HEK293 (cell line): ENCODE results near the gene RTN4.

ENCODE experiments used
- CTCF ChIA-PET: fragments of 350-600 bp; formaldehyde crosslinking; extraction: SDS; loops from one replicate; lab custom pipeline; 2021; ENCODE audit warnings: antibody characterized with exemption; lab: Yijun Ruan, JAX
- POLR2A ChIA-PET: fragments of 300-600 bp; formaldehyde crosslinking; extraction: SDS; loops from one replicate; lab custom pipeline; 2020; ENCODE audit warnings: antibody characterized with exemption, inconsistent platforms; lab: Yijun Ruan, JAX
- H3K27ac ChIP-seq: fragments of 200-500 bp; sonication (Bioruptor generic); 2 replicates; pipeline ENCODE4 v1.5.1; 2014; ENCODE audit warnings: low read depth, low read length, control low read depth, inconsistent platforms; ENCODE audit errors: extremely low read depth
- H3K36me3 ChIP-seq, 2 experiments: fragments of 200-500 bp in 1 of 2; sonication (Bioruptor generic) in 1 of 2; 1 replicate in 1 of 2; 2 replicates in 1 of 2; pipeline ENCODE4 v1.5.1; 2014 to 2017; ENCODE audit warnings: inconsistent platforms in 2 of 2, low read length in 2 of 2; ENCODE audit not compliant: control insufficient read depth in 2 of 2, insufficient read depth in 1 of 2
- H3K4me1 ChIP-seq: fragments of 200-500 bp; sonication (Bioruptor generic); 2 replicates; pipeline ENCODE4 v1.5.1; 2014; ENCODE audit warnings: mild to moderate bottlenecking, low read length, inconsistent platforms; ENCODE audit not compliant: control insufficient read depth, insufficient read depth
- H3K4me3 ChIP-seq: 2 replicates; pipeline ENCODE4 v1.5.1; 2011; ENCODE audit warnings: low read depth, mild to moderate bottlenecking, control low read depth, low read length, moderate library complexity
- H3K9me3 ChIP-seq: fragments of 200-500 bp; sonication (Bioruptor generic); 2 replicates; pipeline ENCODE4 v1.5.1; 2014; ENCODE audit warnings: low read depth, low read length, inconsistent platforms; ENCODE audit not compliant: control insufficient read depth, insufficient read depth
- RBAK ChIP-seq: fragments of 450-650 bp; formaldehyde crosslinking; IDR thresholded peaks from 2 replicates; pipeline ENCODE4 v1.5.1; 2016; ENCODE audit warnings: missing biosample characterization, missing genetic modification characterization
- YY2 ChIP-seq: fragments of 450-650 bp; formaldehyde crosslinking; IDR thresholded peaks from 2 replicates; pipeline ENCODE4 v1.5.1; 2016; ENCODE audit warnings: missing biosample characterization, missing genetic modification characterization
- ZBTB17 ChIP-seq: fragments of 450-650 bp; formaldehyde crosslinking; IDR thresholded peaks from 2 replicates; pipeline ENCODE4 v1.5.1; 2016; ENCODE audit warnings: missing biosample characterization, missing genetic modification characterization
- ZBTB20 ChIP-seq: fragments of 450-650 bp; formaldehyde crosslinking; IDR thresholded peaks from 2 replicates; pipeline ENCODE4 v1.5.1; 2016; ENCODE audit warnings: missing biosample characterization, missing genetic modification characterization
- ZBTB8A ChIP-seq: fragments of 450-650 bp; formaldehyde crosslinking; IDR thresholded peaks from 2 replicates; pipeline ENCODE4 v1.5.1; 2016; ENCODE audit warnings: missing biosample characterization, missing genetic modification characterization
- ZFP41 ChIP-seq: fragments of 450-650 bp; formaldehyde crosslinking; IDR thresholded peaks from 2 replicates; pipeline ENCODE4 v1.5.1; 2016; ENCODE audit warnings: missing biosample characterization, missing genetic modification characterization, borderline replicate concordance
- ZNF112 ChIP-seq: fragments of 450-650 bp; formaldehyde crosslinking; IDR thresholded peaks from 2 replicates; pipeline ENCODE4 v1.5.0; 2017; ENCODE audit warnings: missing biosample characterization, missing genetic modification characterization
- ZNF132 ChIP-seq: fragments of 450-650 bp; formaldehyde crosslinking; IDR thresholded peaks from 2 replicates; pipeline ENCODE4 v1.5.1; 2017; ENCODE audit warnings: missing biosample characterization, missing genetic modification characterization, borderline replicate concordance
- ZNF138 ChIP-seq: fragments of 450-650 bp; formaldehyde crosslinking; IDR thresholded peaks from 2 replicates; pipeline ENCODE4 v1.5.1; 2016; ENCODE audit warnings: missing biosample characterization, missing genetic modification characterization, borderline replicate concordance
- ZNF169 ChIP-seq: fragments of 450-650 bp; formaldehyde crosslinking; IDR thresholded peaks from 2 replicates; pipeline ENCODE4 v1.5.1; 2016; ENCODE audit warnings: missing biosample characterization, missing genetic modification characterization
- ZNF184 ChIP-seq: fragments of 450-650 bp; IDR thresholded peaks from 2 replicates; pipeline ENCODE4 v1.5.1; 2018; ENCODE audit warnings: missing biosample characterization, mild to moderate bottlenecking, missing genetic modification characterization
- ZNF214 ChIP-seq: fragments of 450-650 bp; formaldehyde crosslinking; IDR thresholded peaks from 2 replicates; pipeline ENCODE4 v1.5.1; 2017; ENCODE audit warnings: missing biosample characterization, mild to moderate bottlenecking, missing genetic modification characterization, borderline replicate concordance
- ZNF274 ChIP-seq, 2 experiments: fragments of 200-500 bp in 1 of 2; fragments of 450-650 bp in 1 of 2; sonication (Bioruptor generic) in 1 of 2; formaldehyde crosslinking in 1 of 2; IDR thresholded peaks; 2 replicates each; pipeline versions ENCODE4 v1.5.1 to v1.6.1; 2014 to 2016; ENCODE audit warnings: borderline replicate concordance in 1 of 2, inconsistent platforms in 1 of 2, low read length in 1 of 2, missing biosample characterization in 1 of 2, missing genetic modification characterization in 1 of 2
- ZNF302 ChIP-seq: fragments of 450-650 bp; formaldehyde crosslinking; IDR thresholded peaks from 2 replicates; pipeline ENCODE4 v1.5.1; 2016; ENCODE audit warnings: missing biosample characterization, missing genetic modification characterization, low read depth
- ZNF354C ChIP-seq: fragments of 450-650 bp; formaldehyde crosslinking; IDR thresholded peaks from 2 replicates; pipeline ENCODE4 v1.5.1; 2016; ENCODE audit warnings: missing biosample characterization, missing genetic modification characterization, low read depth, borderline replicate concordance
- ZNF37A ChIP-seq: fragments of 450-650 bp; IDR thresholded peaks from 2 replicates; pipeline ENCODE4 v1.5.1; 2018; ENCODE audit warnings: missing biosample characterization, missing genetic modification characterization
- ZNF501 ChIP-seq: fragments of 450-650 bp; formaldehyde crosslinking; IDR thresholded peaks from 2 replicates; pipeline ENCODE4 v1.5.1; 2016; ENCODE audit warnings: missing biosample characterization, missing genetic modification characterization
- ZNF558 ChIP-seq: fragments of 450-650 bp; formaldehyde crosslinking; IDR thresholded peaks from 2 replicates; pipeline ENCODE4 v1.5.1; 2016; ENCODE audit warnings: missing biosample characterization, missing genetic modification characterization
- ZNF596 ChIP-seq: fragments of 450-650 bp; IDR thresholded peaks from 2 replicates; pipeline ENCODE4 v1.5.0; 2018; ENCODE audit warnings: missing biosample characterization, mild to moderate bottlenecking, missing genetic modification characterization, moderate library complexity
- ZNF621 ChIP-seq: fragments of 450-650 bp; formaldehyde crosslinking; IDR thresholded peaks from 2 replicates; pipeline ENCODE4 v1.5.1; 2017; ENCODE audit warnings: missing biosample characterization, missing genetic modification characterization
- ZNF624 ChIP-seq: fragments of 450-650 bp; formaldehyde crosslinking; IDR thresholded peaks from 2 replicates; pipeline ENCODE4 v1.5.1; 2017; ENCODE audit warnings: missing biosample characterization, missing genetic modification characterization
- ZNF677 ChIP-seq: fragments of 450-650 bp; IDR thresholded peaks from 2 replicates; pipeline ENCODE4 v1.5.0; 2018; ENCODE audit warnings: missing biosample characterization, mild to moderate bottlenecking, missing genetic modification characterization, moderate library complexity
- ZNF701 ChIP-seq: fragments of 450-650 bp; formaldehyde crosslinking; IDR thresholded peaks from 2 replicates; pipeline ENCODE4 v1.5.1; 2016; ENCODE audit warnings: missing biosample characterization, missing genetic modification characterization
- ZNF791 ChIP-seq: fragments of 450-650 bp; formaldehyde crosslinking; IDR thresholded peaks from 2 replicates; pipeline ENCODE4 v1.5.1; 2016; ENCODE audit warnings: missing biosample characterization, missing genetic modification characterization
- ZNF843 ChIP-seq: fragments of 450-650 bp; formaldehyde crosslinking; IDR thresholded peaks from 2 replicates; pipeline ENCODE4 v1.5.1; 2016; ENCODE audit warnings: missing biosample characterization, missing genetic modification characterization
- TF ChIP-seq, protein P1 (sequence below): fragments of 450-650 bp; formaldehyde crosslinking; IDR thresholded peaks from 2 replicates; pipeline ENCODE4 v1.5.1; 2016; ENCODE audit warnings: missing biosample characterization, missing genetic modification characterization
- TF ChIP-seq, protein P2 (sequence below): fragments of 450-650 bp; formaldehyde crosslinking; IDR thresholded peaks from 2 replicates; pipeline ENCODE4 v1.5.1; 2016; ENCODE audit warnings: missing biosample characterization, missing genetic modification characterization

The RTN4 gene

DNA sequence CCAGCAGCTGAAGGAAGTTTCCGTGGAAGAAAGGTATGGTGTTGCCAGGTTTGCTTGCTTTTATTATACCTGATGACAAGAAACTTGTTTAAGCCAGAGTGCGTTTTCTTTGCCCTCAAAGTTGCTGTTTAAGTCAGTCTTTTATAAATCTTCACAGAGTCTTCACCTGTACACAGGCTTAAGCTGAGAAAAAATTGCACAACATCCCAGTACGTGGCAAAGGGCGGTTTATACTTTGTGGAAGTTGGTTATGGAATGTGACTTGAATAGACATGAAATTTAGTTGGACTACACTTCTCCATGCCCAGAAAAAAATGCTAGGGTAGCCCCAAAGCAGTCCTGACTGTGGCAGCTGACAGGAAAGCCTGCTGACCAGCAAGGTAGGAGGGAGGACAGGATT lies 121.5 kb downstream of the RTN4 start:
- H3K4me3 ChIP-seq: no peak overlapping the region
- H3K9me3 ChIP-seq: no peaks in the 10 kb centered on the region
- CTCF ChIA-PET: no interaction called here
- TF ChIP-seq ZNF138 (tag by site-specific recombination) (no peak), ZNF791 (no peak), ZNF701 (tag by site-specific recombination) (no peak), ZFP41 (no peak), ZNF169 (tag by site-specific recombination) (no peak), ZNF132 (no peak), ZNF274 (IDR thresholded peaks at IDR 0.05; ENCODE audit: low read length) (no peak), ZNF274 (tag by site-specific recombination; IDR thresholded peaks at IDR 0.05; ENCODE audit: borderline replicate concordance) (no peak), ZBTB17 (tag by site-specific recombination) (no peak), ZNF843 (tag by site-specific recombination) (no peak)
- POLR2A ChIA-PET: no interaction called here
- H3K27ac ChIP-seq: no peak overlapping the region
- H3K4me1 ChIP-seq: no peaks in the 10 kb centered on the region
- H3K36me3 ChIP-seq: no peaks in the 10 kb centered on the region

DNA sequence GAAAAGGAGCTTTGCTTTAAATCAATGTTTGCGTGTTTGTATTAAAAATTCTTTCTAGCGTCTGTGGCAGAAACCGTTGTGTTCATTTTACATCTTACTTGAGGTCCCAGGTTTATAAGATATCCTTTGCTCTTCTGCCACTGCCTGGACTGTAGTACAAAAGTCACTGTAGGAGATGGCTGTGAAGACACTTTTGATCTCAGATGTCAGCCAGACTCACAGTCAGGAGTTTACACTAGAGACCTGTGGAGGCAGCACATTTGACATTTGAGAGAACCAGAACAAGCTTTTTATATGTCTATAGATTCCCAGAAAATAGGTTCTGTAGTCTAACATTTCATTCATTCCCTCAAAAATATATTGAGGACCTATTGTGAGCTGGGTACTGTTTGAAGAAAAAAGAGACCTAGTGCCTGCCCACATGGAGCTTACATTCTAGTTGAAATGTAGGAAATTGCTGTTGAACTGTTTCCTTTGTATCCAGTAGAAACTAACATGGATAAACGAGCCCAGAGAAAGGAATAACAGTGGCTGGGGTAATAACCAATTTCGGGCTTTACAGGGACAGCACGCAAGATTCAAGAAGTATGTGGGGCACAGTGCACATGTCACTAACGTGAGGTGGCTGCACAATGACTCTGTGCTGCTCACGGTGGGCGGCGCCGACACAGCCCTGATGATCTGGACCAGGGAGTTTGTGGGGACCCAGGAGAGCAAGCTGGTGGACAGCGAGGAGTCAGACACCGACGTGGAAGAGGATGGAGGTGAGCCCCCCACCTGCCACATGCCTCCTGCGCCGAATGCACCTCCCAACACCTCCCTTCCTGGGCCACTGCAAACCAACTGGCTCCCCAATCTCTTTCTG lies 122.3 kb downstream of the RTN4 start:
- Histone ChIP-seq H3K4me3 (no peak overlapping the region), H3K9me3 (no peaks in the 10 kb centered on the region), H3K4me1 (no peaks in the 10 kb centered on the region), H3K27ac (no peak overlapping the region), H3K36me3 (no peaks in the 10 kb centered on the region)
- TF ChIP-seq ZBTB8A (tag by site-specific recombination) (no peak), ZNF184 (tag by site-specific recombination) (no peak), ZNF37A (tag by site-specific recombination) (no peak), ZNF214 (tag by site-specific recombination) (no peak), ZNF558 (tag by site-specific recombination) (no peak), ZNF501 (tag by site-specific recombination) (no peak), ZNF112 (tag by site-specific recombination) (no peak), ZNF677 (tag by site-specific recombination) (no peak)
- TF ChIP-seq, protein P1, sequence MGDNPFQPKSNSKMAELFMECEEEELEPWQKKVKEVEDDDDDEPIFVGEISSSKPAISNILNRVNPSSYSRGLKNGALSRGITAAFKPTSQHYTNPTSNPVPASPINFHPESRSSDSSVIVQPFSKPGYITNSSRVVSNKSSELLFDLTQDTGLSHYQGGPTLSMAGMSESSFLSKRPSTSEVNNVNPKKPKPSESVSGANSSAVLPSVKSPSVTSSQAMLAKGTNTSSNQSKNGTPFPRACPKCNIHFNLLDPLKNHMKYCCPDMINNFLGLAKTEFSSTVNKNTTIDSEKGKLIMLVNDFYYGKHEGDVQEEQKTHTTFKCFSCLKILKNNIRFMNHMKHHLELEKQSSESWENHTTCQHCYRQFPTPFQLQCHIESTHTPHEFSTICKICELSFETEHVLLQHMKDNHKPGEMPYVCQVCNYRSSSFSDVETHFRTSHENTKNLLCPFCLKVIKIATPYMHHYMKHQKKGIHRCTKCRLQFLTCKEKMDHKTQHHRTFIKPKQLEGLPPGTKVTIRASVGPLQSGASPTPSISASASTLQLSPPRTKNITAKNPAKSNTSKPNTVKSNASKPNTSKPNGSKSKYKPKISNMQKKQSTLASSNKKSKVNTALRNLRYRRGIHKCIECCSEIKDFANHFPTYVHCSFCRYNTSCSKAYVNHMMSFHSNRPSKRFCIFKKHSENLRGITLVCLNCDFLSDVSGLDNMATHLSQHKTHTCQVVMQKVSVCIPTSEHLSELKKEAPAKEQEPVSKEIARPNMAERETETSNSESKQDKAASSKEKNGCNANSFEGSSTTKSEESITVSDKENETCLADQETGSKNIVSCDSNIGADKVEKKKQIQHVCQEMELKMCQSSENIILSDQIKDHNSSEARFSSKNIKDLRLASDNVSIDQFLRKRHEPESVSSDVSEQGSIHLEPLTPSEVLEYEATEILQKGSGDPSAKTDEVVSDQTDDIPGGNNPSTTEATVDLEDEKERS (tag by site-specific recombination): no peak
- CTCF ChIA-PET: interaction anchor here (0.9 kb wide), 1 partner anchor 28 kb away, joined by 4 read pairs; no protein-coding TSS in a partner anchor
- POLR2A ChIA-PET: no interaction called here

DNA sequence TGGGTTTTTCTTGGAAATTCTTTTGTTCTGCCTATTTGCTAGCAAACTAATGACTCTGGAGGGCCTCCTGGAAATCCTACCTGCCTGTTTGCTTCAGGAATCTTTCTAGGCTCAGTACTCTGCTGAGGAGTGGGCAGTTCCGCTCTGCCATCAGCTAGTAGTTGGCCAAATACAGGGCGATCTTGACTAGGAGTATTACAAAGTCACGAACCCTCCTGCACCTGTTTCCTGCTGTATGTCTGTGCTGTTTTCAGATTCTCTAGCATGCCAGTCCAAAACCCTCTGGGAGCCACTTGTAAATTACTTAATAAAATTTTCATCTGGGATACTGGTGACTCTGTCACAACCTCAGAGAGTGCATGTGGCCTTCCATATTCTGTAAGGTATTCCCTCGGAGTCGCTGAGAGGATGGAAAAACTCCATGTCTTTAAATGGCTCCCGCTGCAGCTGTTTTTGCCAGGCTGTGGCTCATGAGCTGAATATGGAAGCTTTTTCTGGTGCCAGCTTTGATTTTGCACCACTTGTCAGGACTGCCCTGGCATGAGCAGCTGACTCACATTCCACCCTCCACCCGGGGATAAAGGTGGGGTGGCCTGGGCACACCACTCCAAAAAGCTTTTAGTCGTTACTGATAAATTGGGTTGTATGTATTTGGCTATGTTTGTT lies 123.0 kb downstream of the RTN4 start:
- H3K36me3 ChIP-seq: no peaks in the 10 kb centered on the region
- no peaks in the 10 kb centered on the region for H3K4me1 ChIP-seq
- no peak overlapping the region for H3K4me3 ChIP-seq
- H3K27ac ChIP-seq: no peak overlapping the region
- TF ChIP-seq ZNF302 (tag by site-specific recombination) (no peak), ZNF621 (tag by site-specific recombination) (no peak), ZBTB20 (tag by site-specific recombination) (no peak), ZNF596 (tag by site-specific recombination) (no peak), RBAK (tag by site-specific recombination) (no peak), YY2 (tag by site-specific recombination) (no peak), ZNF624 (tag by site-specific recombination) (no peak), ZNF354C (tag by site-specific recombination) (no peak)
- TF ChIP-seq, protein P2, sequence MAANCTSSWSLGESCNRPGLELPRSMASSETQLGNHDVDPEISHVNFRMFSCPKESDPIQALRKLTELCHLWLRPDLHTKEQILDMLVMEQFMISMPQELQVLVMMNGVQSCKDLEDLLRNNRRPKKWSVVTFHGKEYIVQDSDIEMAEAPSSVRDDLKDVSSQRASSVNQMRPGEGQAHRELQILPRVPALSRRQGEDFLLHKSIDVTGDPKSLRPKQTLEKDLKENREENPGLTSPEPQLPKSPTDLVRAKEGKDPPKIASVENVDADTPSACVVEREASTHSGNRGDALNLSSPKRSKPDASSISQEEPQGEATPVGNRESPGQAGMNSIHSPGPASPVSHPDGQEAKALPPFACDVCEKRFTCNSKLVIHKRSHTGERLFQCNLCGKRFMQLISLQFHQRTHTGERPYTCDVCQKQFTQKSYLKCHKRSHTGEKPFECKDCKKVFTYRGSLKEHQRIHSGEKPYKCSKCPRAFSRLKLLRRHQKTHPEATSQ (tag by site-specific recombination): no peak
- H3K9me3 ChIP-seq: no peaks in the 10 kb centered on the region
- CTCF ChIA-PET: interaction anchor here (0.9 kb wide), 1 partner anchor 27 kb away, joined by 4 read pairs; no protein-coding TSS in a partner anchor
- POLR2A ChIA-PET: no interaction called here
